Hematopoietic multipotent progenitor cell treated with erythropoietin and hydrocortisone succinate and interleukin-3 and kit ligand, for 15 days (in vitro differentiated cells): ENCODE results near the gene AGXT.

Source experiments
- DNase-seq: peaks from one replicate; pipeline ENCODE4 v3.0.0-alpha.2; 2015; ENCODE audit warnings: low spot score

The AGXT gene

DNA sequence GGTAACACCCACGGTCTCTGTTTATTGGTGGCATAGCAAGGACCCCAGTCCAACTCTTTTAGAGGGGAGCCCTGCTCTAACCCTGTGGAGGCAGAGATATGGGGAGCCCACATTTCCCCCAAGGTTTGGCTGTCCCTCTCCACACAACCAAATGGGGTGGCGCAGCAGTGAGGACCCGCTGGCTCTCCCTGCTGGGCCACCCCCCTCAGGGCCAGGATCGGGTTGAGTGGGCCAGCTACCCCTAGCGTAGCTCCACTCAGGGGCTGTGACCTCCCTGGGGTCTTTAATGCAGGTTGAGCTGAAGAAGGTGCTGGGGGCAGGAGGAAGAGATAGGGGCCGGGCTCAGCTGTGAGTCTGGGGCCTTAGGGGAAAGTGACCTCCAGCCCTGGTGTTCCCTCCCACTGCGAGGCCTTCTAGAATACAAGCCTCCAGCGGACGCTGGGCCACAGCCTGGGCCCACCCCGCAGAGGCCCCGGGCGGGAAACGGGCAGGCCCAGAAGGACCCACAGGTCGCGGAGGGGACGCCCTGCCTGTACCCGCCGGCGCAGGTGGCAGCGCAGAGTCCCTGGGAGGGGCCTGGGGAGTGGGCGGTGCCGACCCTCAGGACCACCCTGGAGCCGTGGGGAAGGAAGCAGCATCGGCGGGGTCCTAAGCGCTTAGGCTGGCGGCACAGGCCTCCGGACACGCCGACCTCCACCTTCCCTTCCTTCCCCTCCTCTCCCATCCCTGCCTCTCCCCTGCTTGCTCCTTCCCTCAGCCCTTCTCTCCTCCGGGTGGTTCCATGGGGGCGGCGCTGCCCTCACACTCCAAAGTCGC is 47.1 kb downstream of the AGXT start:
- no peak for DNase-seq

DNA sequence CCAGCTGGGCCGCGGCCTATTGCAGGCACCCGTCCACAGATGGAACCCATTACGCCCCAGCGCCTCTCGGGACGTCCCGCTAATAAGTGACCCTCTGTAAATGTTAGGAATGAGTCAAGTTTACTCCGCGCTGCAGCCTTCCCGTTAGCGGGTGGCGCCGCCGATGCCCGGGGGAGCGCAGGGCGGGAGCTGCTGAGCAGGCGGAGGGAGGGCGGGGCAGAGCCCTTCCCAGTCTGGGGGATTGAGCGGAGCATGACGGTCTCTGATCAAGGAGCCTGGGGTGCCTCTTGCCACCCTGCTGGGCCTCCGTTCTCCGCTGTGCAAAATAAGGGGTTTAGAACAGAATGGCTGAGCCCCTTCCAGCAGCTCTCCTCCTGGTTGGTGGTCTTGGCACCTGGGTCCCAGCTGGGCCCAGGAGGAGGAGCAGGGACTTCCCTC is 48.0 kb downstream of the AGXT start:
- DNase-seq: no peak

DNA sequence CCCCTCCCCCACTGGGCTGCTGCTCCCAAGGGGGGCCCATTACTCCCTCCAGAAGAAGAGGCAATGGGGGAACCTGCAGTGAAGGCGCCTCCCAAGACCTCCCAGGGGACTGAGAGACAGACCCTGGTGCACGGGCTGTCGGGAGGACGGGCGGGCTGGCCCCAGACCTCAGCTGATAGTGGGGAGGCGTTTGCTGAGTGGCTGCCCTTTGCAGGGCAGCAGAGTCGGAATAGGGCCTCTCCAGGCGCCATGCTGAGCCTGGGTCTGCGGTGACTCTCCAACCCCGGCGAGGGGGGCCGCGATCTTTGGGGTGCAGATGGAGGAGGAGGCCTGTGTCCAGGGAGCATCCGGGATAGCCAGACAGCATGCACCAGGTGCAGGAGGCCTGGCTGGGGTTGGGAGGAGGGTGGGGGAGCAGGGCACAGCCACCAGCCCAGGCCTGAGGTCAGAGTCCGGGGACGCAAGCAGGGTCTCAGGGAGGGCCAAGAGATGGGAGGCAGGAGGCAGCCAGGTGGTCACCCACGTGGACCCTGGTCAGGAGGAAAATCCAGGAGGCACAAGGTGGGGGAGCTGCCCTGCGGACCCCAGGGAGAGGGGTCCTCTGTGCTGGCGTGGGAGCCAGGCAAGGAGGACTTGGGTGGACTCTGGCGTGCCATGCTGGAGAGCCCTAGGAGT is 48.5 kb downstream of the AGXT start:
- DNase-seq: no peak

DNA sequence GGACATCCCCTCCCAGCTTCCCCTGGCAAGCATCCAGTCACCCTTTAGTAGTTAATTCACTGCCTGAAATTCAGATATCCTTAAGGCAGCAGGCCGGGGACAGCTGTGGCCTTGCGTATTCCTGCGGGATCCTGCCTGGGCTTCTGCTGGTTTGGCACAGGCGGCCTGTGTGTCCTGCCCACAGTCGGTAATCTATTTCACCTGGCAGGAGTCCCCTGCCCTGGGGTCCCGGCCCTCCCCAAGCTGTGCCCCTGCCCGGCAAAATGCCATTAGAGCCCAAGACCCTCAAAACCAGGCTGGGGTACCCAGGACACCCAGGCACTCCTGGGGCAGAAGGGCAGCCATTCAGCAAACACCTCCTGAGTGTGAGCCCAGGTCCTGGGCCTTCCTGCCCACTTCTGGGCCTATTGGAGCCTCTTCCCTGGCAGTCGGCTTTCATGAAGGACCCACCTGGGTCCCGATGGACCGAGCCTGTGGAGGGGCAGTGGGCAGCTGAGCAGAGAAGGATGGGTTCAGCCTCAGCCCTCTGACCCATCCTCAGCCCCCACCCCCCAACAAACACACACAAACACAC is 49.1 kb downstream of the AGXT start:
- DNase-seq: no peak

DNA sequence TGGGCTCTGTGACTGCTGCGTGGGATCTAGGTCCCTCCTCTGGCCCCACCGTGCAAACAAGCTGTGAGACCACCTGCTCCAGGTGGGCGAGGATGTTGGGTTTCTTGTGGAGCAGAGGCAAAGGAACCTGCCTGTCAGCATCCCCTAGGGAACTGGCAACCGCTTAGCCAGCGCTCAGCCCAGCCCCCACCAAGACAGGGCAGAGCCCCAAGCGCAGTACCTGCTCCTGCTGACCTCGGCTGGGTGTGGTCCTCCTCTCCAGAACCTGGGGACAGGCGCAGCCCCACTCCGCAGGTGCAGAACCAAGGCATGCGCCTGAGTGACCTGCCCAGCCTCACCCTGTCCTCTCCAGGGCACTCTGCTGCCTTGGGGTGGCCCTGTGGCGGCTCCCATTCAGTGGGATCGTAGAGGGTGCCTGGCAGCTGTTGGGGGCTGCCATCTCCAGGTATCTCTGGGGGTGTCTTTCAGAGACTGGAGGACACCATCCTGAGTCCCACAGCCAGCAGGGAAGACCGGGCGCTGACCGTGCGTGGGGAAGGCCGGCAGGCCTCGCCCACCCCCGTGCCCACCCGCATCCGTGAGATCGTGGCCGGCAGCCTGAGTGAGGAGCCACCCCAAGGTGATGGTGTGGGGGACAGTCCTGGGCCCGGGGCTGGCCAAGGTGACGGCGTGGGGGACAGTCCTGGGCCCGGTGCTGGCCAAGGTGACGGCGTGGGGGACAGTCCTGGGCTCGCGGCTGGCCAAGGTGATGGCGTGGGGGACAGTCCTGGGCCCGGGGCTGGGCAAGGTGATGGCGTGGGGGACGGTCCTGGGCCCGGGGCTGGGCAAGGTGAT is 49.9 kb downstream of the AGXT start:
- DNase-seq: no peak

DNA sequence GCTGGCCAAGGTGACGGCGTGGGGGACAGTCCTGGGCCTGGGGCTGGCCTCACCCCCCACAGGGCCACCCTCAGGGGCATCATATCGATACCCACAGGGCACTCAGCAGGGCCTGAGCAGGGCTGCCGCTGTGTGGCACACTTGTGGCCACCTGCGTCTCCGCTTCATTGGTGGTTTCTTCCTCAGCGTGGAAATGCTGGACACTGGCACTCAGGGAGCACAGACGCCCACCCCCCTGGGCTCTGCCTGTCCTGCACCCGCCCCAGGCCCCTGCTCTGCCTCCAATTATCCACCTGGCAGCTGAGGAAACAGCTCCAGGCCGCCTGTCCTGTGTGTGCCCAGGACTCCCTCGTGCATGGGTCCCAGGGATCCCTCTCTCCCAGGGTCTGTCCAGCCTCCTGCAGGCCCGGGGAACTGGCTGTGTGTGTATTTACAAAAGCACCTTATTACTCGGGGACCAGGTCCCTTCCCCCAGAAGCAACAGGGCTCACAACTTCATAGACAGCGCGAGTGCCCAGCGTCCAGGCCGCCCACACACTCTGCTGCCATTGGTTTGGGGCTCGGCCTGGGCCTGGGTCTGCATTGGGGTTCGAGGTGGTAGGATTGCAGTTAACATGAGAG is 50.6 kb downstream of the AGXT start:
- DNase-seq: no peak

DNA sequence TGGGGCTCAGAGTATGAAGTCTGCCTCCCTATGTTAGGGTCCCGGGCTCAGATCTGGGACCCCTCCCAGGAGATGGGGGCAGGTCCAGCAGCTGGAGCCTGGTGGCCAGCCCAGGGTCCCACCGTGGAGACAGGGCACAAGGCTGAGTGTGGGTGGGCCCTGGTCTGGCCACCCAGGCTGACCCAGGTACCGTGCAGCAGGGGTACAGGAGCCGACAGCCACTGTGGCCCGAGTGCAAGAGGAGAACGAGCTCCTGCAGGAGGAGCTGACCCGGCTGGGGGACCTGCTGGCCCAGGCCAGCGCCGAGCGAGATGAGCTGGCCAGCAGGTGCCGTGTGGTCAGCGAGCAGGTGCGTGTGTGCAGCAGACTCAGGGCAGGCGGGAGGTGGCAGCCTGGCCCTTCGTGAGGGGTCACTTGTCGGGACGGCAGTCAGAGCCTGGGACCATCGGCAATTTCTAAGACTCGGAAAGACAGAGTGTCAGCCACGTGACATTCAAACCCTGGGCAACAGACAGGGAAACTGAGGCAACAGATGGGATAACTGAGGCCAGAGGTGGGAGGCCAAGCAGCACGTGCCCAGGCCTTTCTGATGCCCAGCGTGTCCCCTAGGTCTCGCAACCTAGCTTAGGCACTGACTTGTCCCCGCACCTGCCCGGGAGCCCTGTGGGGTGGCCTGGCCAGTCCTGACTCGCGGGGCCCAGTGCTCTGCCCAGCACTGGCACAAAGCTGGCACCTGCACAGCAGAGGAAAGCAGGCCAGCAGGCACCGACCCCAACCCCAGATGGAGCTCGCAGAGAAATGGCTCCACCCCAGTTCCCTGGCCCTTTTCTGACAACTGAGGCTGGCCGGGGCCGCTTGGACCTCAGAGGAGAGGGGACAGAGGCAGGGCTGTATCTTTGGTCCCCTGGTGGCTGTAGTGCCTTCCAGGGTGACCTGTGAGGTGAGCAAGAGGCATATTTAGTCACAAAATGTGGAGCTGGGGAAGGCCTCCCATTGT is 51.5 kb downstream of the AGXT start:
- no peak for DNase-seq

DNA sequence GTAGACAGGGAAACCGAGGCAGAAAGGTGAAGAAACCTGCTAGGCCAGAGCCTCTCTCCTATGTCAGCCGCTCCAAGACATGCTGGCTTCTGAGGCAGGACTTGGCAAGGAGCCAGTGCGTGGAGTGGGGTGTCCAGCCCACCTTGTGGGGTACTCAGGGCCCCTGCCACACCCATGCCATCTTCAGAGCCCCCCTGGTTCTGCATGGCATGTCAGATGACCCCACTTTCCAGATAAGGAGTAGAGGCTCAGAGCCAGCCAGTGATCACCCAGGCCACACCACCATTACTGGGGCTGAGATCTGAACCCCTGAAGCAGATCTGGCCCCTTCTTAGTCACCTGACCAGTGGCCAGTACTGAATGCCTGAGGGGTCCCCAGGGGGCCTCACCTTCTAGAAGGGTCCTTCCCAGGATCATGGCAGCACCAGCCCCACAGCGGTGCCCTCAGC is 52.2 kb downstream of the AGXT start:
- no peak for DNase-seq

DNA sequence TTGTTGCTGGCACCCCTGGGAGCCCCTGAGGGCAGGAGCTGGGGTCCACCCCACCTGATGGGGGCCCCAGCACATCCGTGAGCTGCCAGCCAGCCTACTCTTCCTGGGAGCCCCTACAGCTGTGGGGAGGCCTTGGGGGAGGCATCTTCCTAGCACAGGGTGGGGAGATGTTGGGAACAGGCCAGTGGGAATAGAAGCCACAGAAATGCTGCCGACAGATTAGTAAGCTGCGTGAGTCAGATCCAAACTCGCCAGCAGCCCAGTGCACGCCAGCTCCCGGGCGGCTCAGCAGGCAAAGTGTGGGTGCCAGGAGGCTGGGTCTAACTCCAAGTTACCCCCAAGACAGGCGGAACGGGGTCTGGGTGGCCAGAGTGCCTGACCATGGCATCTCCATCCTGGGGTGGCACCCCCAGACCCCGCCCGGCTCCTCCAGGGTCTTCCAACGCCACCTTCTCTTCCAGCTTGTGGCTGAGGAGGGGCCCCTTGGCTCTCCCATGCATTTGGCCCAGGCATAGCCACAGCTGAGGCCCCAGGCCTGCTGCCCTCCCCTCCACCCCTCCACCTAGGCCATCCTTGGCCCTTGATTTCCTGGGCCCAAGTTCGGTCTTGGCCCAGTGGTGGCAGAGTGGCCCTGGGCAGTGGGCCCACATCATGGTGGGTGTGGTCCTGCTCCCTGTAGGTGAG is 52.8 kb downstream of the AGXT start:
- DNase-seq: no peak

DNA sequence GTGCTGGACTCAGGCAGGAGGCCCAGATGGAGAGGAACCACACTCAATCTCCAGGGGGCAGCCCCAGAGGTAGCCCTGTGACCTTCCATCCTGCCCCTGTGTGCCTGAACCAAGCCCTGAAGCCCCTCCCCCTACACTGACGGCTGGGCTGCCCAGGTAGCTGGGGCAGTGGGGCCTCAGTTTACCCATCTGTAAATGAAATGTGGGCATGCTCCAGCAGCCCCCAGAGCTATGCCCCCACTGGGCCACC is 53.3 kb downstream of the AGXT start:
- DNase-seq: no peak

DNA sequence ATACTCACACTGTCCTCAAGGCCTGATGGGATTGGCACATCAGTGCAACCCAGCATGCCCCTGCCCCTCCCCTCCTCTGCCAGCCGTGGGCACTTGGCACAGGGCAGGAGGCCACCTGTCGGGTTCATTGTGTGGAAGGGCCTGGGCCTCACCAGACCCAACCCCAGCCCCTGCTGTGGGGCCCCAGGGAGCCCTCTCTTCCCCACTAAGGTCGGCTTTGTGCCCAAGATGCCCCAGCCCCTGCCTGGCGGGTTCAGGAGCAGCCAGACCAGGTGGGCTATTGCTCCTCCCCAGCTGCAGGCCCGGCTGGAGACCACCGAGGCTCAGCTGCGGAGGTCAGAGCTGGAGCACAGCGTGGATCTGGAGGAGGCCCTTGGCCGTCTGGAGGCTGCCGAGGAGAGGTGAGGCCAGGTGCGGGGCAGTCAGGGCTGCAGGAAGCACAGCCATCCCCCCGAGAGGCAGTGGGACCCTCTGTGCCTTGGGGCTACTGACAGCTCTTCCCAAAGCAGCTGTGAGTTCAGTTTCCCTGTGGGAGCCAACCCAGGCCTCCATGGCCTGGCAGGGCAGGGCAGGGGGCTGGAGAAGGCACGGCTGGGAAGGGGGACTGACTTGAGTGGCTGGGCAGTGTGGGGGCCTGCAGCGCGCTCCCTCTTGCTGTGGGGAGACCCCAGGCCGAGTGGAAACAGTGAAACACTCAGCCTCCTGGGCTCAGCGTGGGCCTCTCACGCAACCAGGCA is 53.8 kb downstream of the AGXT start:
- no peak for DNase-seq

DNA sequence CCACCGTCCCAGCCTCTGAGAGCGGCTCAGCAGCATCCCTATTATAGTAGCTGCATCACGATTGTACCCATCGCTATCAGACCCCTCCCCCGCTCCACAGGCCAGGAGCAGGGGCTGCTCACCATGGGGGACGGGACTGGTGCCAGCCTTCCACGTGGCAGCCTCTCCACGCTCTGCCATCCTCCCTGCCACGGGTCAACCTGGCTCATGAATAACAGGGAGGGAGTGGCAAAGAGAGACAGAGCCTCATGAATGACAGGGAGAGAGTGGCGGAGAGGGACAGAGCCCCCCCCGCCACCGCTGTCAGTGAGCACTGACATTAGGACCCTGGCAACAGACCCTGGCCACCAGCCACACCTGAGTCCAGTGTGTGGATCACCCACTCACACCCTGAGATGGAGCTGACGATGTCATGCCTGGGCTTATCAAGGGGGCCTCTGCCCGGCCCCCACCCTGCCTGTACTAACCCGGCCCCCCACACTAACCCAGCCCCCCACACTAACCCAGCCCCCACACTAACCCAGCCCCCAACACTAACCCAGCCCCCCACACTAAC is 54.4 kb downstream of the AGXT start:
- no peak for DNase-seq

DNA sequence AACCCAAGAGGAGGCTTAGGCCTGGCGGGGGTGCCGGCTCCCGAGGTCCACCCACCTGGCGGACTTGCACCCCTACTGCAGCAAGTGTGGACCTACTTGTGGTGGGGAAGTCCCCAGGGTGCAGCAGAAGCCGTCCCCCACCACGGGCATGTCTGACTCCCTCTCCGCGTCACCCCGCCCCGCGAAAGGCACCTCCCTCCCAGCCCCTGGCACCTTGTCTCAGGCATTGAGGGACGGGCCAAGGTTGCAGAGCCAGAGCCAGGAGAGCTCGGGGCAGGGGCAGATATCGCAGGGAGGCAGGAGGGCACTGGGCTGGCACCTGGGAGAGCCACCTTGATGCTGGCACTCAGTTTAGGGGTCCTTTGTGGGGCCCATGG is 56.6 kb downstream of the AGXT start:
- DNase-seq: no peak

DNA sequence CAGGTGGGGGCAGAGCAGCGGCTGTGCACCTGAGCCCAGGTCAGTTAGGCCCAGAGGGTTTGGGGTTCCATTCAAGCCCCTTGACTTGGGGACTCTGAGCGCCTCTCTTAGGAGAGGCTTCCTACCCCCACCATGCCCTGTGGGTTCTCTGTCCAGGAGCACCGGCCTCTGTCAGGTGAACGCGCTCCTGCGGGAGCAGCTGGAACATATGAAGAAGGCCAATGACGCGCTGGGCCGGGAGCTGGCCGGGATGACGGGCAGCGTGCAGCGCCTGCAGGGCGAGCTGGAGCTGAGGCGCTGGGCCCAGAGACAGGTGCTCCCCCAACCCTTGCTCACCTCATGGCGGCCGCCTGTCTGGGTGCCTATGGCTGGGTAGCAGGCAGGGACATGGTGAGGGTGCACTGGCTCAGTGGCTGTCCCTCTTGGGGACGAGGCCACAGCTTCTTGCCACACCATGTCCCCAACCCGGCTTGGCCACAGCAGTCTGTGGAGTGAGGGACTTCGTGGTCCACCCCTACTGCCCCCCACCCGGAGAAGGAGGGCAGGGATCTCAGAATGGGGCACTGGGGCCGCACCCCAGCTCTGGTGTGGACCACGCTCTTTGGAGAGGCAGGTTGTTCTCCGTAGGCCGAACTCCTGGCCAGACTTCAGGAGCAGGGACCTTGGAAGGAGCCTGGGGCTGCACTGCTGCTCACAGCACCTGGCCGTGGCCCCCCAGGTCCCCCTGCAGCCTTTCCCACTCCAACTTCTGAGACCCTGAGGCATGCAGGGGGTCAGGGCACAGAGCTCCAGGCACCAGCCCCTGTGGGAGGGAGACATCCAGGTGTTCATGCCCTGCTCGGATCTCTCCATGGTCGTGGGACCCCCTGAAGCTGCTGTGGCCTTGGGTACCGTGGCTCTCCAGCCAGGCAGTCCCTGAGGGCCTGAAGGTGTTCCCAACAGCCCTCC is 57.2 kb downstream of the AGXT start:
- no peak for DNase-seq

DNA sequence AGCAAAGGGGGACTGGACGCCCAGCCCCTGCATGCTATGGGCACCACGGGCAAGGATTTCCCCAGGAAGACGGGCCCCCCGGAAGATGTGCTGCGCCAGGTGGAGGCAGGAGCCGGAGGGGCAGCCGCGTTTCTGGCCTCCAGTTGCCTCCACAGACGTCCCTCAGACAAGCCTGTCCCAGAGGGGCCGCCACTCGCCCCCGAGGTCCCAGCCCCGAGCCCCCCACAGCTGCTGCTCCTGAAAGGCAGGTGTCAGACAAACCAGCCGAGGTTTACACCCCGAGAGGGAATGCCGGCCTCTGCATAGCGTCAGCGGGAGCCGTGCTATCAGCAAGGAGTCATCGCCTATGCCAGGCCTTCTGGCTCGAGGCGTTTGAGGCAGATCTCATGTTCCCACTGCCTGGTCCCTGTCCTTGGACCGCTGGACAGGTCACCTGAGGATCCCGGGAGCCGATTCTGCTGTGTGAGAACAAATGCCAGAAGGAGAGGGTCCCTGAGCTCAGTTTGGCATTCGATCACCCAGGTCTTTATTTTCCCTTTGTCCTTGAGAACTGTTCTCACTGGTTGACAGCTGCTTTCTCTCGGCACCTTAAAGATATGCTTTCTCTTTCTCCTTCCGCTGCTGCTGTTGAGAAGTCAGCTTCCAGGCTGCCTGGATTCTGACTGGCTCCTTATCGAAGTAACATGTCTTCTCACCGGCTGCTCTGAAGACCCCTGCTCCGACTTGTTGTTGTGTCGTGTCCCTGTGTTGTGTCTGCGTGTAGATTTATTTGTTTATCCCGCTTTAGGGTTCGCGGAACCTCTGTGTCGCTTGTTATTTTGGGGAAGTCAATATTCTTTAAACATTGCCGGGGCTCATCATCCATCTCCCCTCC is 58.1 kb downstream of the AGXT start:
- DNase-seq: no peak

DNA sequence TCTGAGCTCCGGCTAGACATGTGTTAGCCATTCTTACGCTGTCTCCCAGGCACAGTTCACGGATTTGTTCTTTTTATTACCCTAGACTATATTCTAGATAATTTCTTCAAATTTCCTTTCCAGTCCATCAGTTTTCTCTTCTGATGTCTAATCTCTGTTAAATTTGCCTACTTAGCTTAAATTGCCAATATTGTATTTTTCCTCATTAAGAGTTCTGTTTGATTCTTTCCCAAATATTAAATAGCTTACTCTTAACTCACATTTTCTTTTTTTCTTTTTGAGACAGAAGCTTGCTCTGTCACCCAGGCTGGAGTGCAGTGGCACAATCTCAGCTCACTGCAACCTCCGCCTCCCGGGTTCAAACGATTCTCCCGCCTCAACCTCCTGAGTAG is 58.8 kb downstream of the AGXT start:
- no peak for DNase-seq
